Colon (tissue), 2 donors: ENCODE results near the gene MAT2B.
"Not testable (repeated sequence)": the region's sequence is repeated elsewhere in the genome, so short reads cannot be mapped to it uniquely, and the experiment has no call there.

ENCODE experiments used
- FAIRE-seq: peaks from 2 replicates; lab custom pipeline; 2012; peaks lifted over from hg19 to GRCh38; lab: Jason Lieb, UNC
- donor health status: control.
- donor health status: control.

Gene MAT2B

GRCh38 chr5:163503106-163504078, 2.0 kb upstream of the MAT2B start:
- FAIRE-seq = no peak

- FAIRE-seq = no peak
These were observed 1.1 kb upstream of the MAT2B start for GRCh38 chr5:163504079-163504931.

GRCh38 chr5:163505049-163505367, 411 bp upstream of the MAT2B start:
- FAIRE-seq = no peak

DNA sequence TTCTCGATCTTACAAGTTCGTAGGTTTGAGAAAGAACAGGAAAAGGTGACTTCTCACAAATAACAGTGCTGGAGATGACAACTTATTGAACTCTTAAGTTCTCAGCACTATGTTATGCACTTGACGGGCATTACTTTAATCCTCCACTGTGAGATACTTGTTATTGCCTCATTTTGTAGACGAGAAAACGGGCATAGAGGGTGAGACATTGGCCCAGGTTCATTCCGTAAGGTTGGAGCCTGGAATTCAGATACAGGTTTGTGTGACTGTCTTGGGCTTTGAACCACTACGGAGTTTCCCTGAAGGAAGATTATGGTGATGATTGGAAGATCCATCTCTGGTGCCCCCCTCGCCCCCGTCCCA, 657 bp downstream of the MAT2B start:
- FAIRE-seq = no peak

- FAIRE-seq = no peak
These were observed 1.3 kb downstream of the MAT2B start for GRCh38 chr5:163506726-163507125.

DNA sequence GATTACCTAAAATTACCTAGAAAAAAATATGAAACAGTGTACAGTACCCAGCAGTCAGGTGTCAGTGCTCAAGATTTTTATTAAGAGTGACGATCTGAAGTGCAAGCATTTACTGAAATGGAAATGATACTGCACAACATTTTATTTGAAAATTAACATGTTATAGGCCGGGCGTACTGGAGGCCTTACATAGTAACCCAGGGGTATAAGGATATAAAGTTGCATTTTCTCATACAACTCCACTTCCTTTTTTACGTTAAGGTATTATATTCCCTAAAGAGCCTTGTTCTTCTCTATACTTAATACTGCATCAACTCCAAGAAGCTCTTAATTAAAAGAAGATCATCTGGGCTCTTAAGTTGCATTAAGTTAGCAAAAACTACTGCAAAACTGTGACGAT, 3.3 kb downstream of the MAT2B start:
- FAIRE-seq = no peak

DNA sequence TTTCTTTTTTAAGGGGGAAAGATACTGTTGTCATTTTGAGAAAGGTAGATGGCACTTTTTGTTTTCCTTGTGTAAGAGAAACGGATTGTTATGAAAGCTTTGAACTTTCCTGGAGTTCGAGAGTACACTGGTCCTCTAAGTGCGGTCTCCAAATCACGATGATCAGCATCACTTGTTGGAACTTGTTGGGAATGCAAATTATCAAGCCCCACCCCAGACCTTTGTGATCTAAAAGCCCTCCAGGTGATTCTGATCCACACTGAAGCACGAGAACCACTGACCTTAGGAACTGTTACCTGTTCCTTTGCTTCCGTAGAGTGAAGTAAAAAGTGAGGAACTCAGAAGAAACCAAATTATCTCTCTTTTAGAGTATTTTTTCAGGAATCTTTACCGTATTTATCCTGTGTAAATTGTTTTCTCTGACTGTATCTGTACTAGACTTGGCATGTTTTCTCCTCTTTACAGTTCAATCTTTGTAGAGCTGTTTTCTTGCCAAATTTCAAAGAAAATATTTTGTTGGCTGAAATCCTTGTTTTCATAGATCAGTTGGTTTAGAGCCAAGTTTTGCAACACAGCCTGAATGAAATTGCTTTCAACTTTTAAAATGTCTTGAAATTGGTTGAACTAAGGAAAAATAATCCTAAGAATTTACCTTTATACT, 4.0 kb downstream of the MAT2B start:
- FAIRE-seq = no peak

- no peak for FAIRE-seq
These were observed 7.1 kb downstream of the MAT2B start for GRCh38 chr5:163512526-163512925.

- FAIRE-seq = no peak
These were observed 19.7 kb downstream of the MAT2B start for GRCh38 chr5:163525096-163525495.

DNA sequence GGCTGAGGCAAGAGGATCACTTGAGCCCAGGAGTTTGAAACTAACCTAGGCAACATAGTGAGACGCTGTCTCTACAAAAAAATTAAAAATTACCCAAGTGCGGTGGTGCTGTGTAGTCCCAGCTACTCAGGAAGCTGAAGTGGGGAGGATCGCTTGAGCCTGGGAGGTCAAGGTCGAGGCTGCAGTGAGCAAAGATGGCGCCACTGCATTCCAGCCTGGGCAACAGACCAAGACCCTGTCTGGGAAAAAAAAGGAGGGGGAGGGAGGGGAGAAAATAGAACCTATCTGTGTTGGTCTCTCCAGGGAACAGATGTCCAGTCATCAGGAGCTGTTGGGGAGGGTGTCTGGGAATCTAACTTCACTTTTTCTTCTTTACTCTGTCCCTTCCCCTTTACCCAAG, 24.3 kb downstream of the MAT2B start:
- FAIRE-seq = no peak

DNA sequence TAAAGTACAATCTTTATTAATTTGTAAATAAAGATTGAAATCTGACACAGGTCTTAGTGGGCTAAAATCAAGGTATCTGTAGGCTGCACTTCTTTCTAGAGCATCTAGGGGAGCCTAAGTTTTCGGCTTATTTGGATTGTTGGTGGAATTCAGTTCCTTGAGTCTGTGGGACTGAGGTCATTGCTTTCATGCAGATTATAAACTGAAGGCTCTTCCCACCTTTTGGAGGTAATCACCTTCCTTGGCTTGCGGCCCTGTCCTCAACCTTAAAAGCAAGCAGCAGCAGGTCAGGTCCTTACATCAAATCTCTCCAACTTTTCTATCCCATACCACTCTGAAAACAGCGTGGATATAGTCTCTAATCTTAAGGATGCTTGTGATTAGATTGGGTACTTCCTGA, 25.9 kb downstream of the MAT2B start:
- no peak for FAIRE-seq

GRCh38 chr5:163532171-163533084, 27.0 kb downstream of the MAT2B start:
- FAIRE-seq = no peak

DNA sequence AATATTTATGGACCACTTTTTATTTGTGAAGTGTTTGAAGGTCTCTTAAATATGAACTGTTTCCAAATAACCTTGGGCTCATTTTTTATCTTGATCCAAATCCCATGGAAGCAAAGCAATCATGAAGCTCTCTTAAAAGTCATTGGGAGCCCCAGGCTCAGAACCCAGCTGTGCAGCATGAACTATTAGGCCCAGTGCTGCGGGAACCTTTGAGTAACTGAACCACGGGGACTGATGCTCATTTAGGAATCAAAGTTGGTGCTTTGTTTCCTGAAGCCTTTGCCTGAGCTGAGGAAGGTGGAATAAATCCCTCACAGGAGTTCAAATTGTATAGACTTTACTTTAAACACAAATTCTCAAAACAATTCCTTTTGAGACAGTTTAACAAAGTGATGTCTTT, 27.8 kb downstream of the MAT2B start:
- no peak for FAIRE-seq

DNA sequence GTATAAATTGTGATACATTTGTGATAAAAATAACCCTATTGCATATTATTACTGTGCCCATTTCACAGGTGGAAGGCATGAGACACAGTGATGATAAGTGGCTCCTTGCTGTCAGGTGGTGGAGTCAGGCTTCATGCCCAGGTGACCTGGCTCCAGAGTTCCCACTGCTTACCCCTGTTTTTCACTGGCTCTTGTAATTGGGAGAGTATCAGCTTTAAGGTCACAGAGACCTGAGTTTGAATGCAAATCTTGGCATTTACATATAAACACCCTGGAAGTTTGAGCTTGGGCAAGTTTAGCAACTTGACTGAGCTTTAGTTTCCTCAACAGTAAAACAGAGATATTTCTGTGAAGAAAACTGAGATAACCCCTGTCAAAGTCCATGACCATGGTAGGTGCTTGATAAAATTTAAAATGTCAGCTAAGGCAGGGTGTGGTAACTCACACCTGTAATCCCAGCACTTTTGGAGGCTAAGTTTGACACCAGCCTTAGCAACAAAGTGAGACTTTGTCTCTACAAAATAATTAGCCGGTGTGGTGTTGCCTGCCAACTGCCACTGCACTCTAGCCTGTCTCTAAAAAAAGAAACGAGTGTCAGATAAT, 29.2 kb downstream of the MAT2B start:
- no peak for FAIRE-seq

DNA sequence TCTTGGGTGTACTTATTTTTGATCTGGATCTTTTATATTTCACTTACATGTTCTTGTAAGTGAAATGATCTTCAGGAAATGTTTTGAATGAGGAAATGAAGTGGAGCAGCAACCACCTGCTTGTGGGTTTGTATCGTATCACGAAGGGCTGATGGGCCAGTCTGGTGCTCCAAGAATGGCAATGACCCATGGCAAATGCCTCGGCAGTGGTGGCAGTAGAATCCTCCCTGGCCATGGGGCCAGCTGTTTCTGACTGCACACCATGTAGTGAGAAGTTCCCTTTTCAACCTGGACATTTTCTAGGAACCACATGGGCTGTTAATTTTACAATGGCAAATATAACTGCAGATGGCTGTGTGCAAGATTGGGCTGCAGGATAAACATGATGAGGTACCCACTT, 29.9 kb downstream of the MAT2B start:
- no peak for FAIRE-seq

DNA sequence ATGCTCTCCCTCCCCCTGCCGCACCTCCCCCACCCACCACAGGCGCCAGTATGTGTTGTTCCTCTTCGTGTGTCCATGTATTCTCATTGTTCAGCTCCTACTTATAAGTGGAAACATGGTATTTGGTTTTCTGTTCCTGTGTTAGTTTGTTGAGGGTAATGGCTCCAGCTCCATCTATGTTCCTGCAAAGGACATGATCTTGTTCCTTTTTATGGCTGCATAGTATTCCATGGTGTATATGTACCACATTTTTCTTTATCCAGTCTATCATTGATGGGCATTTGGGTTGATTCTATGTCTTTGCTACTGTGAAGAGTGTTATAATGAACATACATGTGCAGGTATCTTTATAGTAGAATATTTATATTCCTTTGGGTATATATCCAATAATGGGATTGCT, 31.0 kb downstream of the MAT2B start:
- not testable (repeated sequence) for FAIRE-seq

DNA sequence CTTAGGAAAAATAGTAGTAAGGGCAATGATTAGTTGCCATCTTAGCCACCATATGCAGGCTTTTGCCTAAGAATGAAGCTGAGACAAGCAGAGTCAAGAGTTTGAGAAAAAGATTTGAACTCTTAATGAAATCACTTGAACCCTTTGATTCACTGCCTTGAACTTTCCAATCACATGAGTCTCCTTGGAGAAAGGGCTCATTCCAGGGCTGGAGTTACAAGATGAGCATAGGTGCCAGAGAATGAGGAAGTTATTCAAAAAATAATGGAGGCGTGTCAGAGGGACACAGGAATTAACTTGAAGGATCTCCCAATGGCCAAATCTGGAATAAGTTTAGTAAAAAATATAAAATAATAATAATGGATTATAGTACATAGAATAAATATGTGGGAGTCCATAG, 35.3 kb downstream of the MAT2B start:
- FAIRE-seq = no peak

- no peak for FAIRE-seq
These were observed 37.4 kb downstream of the MAT2B start for GRCh38 chr5:163542771-163543170.

DNA sequence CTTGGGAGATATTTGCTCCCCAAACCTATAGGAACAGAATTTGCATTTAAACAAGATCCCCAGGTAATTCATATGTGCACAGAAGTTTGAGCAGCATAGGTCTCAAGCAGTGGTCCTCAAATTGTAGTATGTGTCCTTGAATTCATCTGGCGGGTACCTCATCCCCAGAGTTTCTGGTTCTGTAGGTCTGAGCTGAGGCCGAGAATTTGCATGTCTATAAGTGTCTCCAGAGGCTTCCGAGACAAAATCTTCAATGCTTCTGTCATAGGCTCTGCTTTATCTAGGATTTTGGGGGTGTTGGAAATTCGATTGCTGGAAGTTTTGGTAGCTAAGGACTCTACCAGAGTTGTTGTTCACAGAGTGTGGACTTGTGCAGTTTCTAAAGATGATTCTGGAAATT, 38.6 kb downstream of the MAT2B start:
- FAIRE-seq = no peak

GRCh38 chr5:163544836-163545235, 39.4 kb downstream of the MAT2B start:
- no peak for FAIRE-seq

- no peak for FAIRE-seq
These were observed 43.2 kb downstream of the MAT2B start for GRCh38 chr5:163548649-163549048.
